Measurements from ENCODE around the gene AKAP8.

AKAP8 gene

DNA sequence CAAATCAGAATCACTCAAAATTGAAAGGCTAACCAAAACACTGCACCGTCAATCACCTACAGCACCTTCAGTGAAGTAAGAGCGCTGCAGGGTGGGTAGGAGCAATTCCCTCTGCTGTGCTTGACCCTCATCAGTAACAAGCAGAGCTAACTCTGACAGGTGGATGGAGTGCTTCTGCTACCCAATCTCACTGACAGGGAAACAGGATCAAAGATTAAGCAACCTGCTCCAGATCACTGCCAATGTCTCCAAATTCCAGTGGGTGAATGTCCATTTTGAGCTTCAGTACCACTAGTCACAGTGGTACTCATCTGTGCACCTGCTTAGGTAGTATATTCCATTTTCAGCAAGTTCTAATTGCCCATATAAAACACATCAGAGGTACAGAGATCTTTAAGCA is 72.4 kb downstream of the AKAP8 start:
- Histone ChIP-seq H3K27ac (no peak overlapping the region), H3K4me3 (no peak overlapping the region)

DNA sequence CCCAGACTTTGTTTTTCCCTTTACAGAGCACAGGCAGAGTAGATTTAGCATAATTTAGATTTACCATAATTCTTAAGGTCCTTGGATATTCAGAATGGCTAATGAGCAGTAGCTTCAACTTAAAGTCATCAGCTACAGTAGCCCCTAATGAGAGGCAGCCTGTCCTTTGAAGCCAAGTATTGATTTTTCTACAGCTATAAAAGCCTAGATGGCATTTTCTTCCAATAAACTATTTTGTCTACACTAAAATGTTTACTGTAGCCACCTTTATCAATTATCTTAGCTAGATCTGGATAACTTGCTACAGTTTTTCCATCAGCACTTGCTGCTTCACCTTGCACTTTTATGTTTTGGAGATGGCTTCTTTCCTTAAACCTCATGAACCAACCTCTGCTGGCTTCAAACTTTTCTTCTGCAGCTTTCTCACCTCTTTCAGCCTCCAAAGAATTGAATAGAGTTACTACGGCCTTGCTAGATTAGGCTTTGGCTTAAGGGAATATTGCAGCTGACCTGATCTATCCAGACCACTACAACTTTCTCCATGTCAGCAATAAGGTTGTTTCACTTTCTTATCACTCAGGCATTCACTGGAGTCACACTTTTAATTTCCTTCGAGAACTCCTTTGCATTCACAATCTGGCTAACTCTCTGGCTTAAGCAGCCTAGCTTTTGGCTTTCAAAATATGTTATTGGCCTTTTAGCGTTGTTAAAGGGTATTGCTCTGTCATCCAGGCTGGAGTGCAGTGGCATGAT is 73.8 kb downstream of the AKAP8 start:
- H3K4me3 ChIP-seq, result no peak overlapping the region
- no peak overlapping the region for H3K27ac ChIP-seq

DNA sequence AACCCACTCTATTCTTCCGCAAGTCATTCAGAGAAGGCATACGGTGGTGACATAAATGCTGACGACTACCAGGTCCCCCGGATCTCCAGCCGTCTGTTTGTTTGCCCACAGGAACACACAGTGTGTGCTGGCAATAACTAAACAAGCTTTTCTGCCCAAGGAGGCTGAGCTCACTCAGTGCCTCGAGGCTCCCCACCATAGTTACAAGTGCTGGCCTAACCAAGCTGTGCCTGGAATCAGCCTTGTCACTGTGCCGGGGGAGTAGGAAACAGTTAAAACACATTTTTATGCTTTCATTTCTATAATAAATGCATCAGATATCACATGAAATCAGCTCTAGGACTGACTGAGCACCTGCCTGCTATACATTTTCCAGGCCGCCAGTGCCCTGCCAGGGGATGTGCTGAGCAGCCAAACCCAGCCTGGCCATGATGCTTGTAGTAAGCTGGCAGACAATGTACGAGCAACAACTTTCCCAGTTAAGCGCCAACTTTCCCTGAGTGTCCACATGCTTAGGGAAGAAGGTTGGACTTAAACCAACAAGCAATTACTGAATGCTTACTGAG is 75.4 kb downstream of the AKAP8 start:
- Histone ChIP-seq H3K27ac (peak overlapping the region in 3 of 21 experiments; percentile 4 to 45 (median 10)), H3K4me3 (no peak overlapping the region)
